ENCODE data around the gene TMEM191C. TPM values are rescaled to one million over a fixed set of nuclear protein-coding genes. Genes with fewer than 3 reads are reported as not detected.
"Not testable (repeated sequence)": the region's sequence is repeated elsewhere in the genome, so short reads cannot be mapped to it uniquely, and the experiment has no call there.

Gene TMEM191C
- total RNA-seq (2014; rRNA removed; shearing (Covaris generic)), result not detected in 2 replicates

DNA sequence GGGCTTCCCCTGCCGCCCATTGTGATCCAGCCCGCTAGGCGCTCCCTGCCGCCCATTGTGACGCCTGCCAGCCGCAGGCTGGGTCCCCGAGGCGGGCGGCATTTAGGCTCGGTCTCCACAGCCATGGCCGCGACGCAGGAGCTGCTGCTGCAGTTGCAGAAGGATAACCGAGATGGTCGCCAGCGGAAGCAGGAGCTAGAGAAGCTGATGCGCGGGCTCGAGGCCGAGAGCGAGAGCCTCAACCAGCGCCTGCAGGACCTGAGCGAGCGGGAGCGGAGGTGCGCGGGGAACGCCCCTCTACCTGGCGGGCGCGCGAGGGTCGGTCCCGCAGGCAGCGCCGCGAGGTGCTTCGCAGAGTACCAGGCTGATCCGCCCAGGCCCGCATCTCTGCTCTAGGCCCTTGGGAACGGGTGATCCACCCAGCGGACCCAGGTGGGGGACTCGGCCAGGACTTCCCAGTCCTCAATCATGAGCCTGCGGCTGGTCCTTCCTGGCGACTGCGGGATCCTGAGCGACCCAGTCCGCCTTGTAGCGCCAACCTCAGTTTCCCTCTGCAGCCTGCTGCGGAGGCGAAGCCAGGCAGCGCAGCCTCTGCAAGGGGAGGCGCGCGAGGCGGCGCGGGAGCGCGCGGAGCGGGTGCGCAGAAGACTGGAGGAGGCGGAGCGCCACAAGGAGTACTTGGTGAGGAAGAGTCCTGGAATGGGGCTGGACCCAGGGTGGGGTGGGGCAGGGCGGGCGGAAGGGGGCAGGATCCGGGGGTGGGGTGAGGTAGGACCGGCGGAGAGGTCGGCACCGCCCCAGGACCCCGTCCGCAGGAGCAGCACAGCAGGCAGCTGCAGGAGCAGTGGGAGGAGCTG is at the start of gene TMEM191C:
Gene TMEM191C (plus strand): TSS at position 51 of the 857 bp plus-strand sequence. CDS start 73 bp downstream, at position 124.
- not testable (repeated sequence) for DNase-seq (ENCODE audit: low read depth)

DNA sequence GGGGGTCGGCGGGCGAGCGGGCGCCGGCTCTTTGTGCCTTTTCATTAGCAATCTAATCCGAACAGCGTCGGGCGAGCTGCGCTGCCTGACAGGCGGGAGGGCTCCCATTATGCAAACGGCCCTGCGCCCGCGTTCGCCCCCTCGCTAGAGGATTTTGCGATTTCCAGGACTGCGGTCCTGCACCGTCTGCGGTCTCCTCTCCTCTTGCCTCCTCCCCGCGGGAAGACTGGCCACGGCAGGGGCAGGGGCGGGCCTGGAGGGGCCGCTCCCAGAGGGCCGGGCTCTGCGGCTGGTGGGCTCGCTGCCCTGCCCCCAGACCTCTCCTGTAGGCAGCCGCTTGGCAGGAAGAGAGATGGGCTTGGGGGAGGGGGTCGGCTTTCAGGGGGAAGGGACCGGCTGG is 49.3 kb upstream of the TMEM191C start:
- DNase-seq (ENCODE audit: low read depth), result not testable (repeated sequence)

DNA sequence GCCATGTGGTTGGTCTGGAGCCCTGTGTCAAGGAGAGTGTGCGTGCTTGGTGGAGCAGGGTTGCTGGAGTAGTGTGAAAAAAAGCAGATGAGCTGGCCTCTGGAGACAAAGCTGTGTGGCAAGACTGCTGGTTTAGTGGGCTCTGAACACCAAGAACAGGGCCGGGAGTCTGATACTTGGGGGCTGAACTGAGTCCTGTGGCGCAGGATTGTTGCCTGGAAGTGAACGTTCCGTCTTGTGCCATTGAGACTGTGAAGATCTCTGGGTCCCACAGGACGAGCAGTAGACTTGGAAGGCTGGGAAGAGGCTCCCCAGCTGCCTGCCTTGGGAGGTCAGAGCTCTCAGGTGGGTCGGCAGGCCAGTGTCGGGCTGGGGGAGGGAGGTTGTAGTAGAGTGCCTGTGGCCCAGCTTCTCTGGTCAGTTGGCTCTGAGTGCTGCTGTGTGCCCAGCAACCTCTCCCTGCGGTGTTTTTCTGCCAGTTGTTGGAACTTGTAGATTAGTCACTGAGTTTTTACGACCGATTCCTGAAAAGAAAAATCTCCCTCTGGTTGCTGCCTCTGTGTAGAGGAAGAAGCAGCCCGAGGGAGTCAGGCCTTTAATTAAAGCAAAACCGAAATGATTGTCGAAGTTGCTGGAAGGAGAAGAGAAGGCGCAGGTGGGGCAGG is 48.1 kb upstream of the TMEM191C start:
- DNase-seq (ENCODE audit: low read depth), result not testable (repeated sequence)

DNA sequence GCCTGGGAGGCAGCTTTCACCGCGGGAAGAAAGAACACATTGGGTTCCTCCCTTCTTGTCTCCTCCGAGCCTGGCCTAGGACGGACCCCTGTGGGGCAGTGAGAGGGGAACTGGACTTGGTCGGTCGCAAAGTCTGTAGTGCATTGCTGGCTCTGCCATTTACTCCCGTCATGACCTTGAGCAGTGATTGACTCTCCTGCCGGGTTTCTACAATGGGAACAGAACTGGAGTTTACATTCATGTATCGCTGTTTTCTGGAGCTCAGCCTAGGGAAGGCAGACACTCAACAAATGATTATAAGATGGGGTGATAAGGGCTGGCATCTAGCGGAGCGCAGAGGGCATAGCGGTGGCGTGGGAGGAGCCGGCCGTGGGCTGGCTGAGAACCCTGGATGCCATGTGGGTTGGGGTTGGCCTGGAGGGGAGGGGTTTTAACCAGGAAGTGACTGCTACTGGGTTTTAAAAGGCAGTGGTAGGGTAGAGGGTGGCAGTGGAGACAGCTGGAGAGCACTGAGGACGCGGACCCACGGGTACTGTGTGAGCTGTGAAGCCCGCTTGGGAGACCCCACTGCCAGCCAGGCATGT is 46.9 kb upstream of the TMEM191C start:
- not testable (repeated sequence) for DNase-seq (ENCODE audit: low read depth)

DNA sequence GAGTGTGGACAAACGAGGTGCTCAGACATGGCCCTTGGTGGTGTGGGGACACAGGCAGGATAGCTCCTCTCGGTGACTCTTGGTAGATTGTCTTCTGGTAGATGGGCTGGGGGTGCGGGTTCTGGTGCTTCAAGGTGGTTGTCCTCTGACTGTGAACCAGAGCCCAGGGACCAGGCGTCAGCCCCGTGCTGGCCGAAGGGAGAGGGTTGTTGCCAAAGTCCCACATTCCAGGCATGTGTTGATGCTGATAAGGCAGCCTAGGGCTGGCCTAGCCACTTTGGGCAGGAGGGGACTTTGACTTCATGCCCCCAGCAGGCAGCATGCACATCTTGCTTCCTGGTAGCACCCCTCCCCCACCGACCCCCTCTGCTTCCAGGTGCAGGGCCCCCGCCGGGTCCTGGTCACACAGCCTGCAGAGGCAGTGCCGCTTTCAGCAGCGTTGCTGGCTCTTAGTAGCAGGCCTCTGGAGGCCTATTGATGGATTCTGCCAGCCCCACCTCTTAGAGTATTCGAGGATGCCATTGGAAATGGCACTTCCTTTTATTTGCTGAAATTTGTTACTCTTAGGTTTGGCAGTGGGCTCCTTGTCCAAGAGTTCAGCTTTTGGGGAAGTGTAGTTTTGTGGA is 43.0 kb upstream of the TMEM191C start:
- DNase-seq (ENCODE audit: low read depth), result not testable (repeated sequence)

DNA sequence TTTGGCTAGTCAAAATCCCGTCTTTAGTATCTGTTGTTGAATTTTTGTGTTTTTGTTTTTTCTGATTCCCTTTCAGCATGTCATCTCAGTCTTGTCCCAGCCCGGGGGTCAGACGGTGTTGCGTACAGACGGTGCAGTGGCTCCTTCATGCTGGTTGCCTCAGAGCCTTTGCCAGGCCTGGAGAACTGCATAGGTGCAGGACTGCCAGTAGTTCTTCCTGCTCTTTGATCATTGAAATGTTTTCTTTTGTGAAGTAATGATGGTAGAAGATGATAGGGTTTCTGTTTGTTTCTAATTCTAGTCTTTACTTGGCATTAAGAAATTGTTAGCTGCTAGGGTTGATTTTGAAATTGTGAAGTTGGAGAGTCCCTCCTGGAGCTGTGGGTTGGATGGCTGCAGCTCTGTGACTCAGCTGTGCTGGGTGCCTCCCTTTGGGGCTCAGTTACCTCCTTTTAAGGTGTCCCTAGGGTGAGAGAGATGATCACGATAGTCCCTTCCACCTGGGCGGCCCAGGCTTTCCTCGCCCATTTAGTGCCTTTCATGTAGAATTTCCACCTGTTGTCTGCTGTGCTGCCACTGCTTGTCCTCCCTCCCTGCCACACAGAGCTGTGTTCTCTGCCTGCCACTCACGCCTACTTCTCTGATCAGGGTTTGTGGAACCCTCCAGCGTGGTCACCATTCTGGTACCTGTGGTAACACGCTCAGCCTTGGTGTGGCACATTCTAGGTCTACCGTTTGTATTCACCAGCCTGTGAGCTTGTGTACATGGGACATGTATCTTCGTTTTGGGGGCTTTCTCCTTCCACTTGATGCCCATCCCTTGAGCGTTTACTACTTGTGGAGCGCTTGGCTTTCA is 32.6 kb upstream of the TMEM191C start:
- DNase-seq (ENCODE audit: low read depth), result not testable (repeated sequence)

DNA sequence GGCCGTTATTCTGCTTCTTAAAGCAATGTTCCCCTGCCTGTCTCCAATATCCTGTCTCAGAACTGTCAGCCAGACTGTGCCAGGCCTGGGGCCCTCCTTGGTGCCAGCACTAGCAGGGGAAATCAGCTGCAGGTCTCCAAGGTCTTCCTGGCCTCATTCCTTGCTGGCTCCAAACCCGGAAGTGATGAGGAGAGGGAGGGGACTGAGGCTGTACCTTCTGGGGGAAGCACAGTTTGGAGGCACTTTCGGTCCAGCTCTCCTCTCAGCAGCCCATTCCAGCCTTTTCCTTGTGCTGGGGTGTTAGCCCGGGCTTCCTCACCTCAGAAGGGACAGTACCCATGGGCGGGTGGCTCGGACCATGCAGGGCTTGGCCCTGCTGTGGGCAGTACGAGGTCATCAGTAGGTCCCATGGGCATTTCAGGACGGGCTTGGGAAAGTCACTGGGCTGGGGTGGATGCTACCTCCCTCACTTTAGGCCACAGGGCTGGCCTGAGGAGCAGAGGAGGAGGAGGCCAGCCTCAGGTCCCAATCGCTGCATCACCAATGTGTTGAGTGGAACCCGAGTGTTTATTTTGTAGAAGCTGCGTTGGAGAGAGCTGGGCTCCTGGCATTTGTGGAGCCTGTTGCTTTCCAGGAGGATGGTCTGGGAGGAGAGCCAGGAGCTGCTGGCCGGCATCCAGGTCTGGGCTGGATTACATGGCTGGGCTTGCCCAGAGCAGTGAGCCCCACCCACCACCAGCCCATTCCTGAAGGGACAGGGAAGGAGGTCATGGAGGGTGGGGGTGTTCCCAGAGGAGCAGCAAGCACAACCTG is 31.0 kb upstream of the TMEM191C start:
- DNase-seq (ENCODE audit: low read depth), result not testable (repeated sequence)

DNA sequence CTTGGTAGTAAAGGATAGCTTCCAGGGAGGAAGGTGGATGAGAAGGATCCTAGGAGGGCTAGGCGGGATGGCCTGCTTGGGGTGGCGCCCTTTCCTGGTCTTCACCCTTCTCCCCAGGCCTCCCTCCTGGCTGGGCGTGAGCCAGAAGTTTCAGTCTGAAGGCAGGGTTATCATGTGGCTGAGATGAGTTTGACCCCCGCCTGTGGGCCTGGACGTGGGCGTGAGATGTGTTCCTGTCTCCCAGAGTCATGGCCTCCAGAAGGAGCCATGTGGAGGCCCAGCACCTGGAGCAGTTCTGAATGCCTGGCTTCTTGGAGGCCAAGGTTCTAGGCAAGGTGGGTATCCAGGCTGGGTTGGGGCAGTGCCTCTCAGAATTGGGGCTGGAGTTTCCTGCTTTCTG is 29.2 kb upstream of the TMEM191C start:
- not testable (repeated sequence) for DNase-seq (ENCODE audit: low read depth)

DNA sequence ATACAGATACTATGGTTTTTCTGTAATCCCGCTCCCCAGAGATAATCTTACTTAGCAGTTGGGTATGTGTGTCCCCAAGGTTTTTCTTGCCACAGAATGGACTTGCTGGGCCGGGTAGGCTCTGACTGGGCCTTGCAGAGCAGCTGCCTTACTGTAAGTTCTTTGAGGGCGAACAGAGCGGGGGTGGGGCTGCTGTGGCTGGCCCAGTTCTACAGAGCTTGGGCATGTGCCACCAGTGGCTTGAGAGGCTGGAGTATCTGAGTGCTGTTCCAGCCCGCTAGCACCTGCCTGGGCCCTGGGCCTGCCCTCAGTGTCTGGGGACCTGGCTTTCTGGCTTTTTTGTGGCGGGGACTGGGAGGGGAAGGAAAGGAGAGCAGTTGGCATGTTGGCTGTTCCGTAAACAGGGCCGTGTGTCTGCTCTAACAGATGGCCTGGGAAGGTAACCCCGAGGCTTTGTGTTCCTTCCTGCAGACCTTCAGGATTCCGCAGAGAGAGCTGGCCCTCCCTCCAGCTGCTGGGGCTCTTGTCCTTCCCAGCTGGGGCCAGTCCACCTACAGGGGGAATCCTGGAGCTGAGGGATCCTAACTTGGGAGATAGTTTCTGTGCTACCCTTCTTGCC is 27.1 kb upstream of the TMEM191C start:
- DNase-seq (ENCODE audit: low read depth), result not testable (repeated sequence)

DNA sequence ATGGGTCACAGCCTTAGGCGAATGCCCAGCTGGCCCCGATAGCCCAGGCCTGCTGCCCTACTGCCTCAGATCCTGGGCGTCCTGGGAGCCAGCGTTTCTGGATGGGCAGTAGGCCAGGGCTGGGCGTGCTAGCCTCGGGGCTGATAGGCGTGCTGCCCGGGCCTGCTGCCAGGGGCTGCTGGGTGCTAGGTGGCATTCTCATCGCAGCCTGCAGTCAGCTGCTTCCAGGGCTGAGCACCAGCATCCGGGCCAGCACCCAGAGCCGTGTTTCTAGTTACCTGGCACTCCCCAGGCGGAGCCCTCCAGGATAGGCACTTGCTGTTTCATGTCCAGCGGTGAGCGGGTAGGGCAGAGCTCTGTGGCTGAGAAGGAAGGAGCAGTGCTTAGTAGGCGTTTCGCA is 26.5 kb upstream of the TMEM191C start:
- DNase-seq (ENCODE audit: low read depth), result not testable (repeated sequence)

DNA sequence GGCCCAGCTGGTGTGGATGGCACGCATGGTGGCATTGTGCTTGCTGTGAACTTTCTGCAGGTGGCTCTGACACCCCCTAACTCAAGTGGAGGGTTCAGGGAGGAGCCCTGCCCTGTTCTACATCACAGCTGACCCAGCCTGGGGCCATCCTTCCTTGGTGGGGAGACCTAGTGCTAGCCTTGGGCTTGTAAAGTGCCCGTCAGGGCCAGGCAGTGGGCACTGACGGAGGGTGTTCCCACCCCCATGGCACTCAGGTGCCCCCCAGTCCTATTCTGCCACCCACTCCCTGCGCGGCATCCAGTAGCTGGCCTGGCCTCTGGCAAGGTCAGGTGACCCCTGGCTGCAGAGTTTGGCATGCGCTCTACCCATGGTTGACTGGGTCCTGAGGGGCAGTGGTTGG is 26.0 kb upstream of the TMEM191C start:
- not testable (repeated sequence) for DNase-seq (ENCODE audit: low read depth)

DNA sequence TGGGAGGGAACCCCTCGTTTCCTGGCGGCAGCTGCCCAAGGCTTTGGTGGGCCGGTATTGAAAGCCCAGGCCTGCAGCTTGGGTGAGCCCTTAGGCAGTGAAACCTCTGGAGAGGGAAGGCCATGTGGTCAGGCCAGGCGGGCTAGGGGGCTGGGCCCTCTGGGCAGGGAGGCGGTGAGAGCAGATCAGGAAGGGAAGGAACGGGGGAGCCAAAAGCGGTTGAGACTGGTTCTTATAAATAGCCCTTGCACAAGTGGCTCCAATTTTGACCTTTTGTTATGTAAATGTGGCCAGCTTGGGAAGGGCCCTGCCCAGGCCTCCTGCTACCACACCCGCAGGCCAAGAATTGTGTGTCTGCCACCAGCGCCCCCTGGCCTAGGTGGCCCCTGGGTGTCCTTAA is 25.1 kb upstream of the TMEM191C start:
- not testable (repeated sequence) for DNase-seq (ENCODE audit: low read depth)

DNA sequence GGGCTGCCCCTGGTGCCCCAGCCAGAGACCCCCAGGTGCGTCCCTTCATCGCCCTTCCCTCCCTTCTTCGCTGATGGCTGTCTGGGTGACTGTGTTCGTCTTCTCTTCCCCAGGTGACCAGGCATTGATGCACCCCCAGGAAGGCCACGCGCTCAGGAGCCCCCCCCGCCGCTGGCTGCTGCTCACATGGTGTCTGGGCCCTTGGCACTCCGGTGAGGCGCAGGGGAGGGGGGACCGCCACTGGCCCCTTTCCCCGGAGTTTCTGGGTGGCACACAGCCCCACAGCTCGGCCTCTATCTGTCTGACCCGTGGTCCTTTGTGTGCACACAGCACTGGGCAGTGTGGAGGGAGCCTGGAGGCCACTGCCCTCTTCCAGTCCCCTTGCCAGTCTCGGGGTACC is 24.5 kb upstream of the TMEM191C start:
- DNase-seq (ENCODE audit: low read depth), result not testable (repeated sequence)

DNA sequence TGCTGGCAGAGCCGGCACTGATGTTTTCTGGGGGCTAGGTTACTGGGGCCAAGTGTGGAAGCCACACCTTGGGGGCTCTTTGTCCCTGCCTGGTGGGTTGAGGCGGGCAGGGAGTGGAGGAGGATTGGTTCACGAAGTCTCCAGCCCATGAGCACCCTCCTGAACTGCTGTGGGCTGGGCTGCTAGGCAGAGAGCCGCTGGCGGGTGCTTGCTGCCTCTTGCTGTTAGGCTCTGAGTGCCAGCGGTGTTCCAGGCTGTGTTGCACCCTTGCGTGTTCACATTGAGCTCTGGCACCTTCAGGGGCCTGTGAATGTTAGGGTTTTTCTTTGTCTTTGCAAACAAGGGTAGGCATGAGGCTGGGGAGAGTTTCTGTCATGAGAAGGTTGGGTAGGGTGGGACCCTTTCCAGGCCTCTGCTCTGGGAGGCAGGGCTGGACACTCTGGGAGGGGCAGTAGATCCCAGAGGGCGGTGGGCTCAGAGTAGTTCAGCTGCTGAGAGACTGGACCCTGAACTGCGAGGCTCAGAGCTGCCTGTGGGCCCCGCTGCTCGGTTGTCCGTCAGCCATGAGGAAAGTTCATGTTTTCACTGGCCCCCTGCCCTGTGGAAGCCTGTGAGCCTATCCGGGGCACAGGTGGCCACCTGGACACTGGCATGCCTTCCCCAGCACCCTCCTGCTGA is 24.0 kb upstream of the TMEM191C start:
- no peak for DNase-seq (ENCODE audit: low read depth)

DNA sequence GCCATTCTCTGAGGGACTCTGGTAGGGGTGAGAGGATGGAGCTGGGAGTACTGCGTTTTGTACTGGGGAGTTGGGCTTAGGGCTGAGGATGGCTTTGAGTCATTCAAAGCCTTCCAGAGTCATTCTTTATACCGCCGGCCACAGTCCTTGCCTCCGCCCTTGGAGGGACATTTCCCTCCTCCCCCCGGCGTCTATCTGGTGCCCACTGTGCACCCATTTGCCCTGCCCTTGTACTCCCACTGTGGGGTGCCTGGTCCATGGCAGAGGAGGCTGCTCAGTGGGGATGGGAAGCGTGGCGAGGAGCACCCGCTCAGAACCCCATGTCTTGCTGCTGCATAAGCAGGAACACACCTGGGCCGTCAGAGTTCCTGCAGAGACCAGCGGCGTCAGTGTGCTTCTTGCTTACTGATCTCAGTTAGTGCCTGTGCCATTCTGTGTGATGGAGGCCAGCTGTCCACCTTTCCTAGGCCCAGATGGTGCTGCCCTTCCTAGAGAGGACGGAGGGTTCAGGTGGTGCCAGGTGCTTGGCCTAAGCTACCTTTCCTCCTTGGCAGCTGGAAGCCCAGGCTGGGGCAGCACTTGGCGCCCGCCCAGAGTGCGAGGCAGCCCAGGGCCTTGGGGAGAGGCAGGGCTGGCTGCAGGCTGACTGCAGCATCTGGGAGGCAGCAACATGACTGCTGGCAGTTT is 23.3 kb upstream of the TMEM191C start:
- DNase-seq (ENCODE audit: low read depth), result no peak

DNA sequence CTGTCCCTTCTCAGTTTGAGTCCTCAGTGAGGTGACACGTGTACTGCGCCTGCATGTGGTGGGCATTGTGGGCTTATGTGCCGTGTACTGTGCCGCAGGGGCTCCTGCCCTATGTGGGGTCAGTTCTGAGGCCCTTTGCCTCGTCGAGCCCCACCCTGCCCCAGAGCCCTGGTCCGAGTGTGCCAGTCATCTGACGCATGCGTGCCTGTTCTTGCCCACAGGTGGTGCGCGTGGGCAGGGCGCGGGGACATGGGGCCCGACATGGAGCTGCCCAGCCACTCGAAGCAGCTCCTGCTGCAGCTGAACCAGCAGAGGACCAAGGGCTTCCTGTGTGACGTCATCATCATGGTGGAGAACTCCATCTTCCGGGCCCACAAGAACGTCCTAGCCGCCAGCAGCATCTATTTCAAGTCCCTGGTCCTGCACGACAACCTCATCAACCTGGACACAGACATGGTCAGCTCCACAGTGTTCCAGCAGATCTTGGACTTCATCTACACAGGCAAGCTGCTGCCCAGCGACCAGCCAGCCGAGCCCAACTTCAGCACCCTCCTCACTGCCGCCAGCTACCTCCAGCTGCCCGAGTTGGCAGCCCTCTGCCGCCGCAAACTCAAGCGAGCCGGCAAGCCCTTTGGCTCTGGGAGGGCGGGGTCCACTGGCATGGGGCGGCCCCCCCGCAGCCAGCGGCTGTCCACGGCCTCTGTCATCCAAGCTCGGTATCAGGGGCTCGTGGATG is 22.3 kb upstream of the TMEM191C start:
- no peak for DNase-seq (ENCODE audit: low read depth)

DNA sequence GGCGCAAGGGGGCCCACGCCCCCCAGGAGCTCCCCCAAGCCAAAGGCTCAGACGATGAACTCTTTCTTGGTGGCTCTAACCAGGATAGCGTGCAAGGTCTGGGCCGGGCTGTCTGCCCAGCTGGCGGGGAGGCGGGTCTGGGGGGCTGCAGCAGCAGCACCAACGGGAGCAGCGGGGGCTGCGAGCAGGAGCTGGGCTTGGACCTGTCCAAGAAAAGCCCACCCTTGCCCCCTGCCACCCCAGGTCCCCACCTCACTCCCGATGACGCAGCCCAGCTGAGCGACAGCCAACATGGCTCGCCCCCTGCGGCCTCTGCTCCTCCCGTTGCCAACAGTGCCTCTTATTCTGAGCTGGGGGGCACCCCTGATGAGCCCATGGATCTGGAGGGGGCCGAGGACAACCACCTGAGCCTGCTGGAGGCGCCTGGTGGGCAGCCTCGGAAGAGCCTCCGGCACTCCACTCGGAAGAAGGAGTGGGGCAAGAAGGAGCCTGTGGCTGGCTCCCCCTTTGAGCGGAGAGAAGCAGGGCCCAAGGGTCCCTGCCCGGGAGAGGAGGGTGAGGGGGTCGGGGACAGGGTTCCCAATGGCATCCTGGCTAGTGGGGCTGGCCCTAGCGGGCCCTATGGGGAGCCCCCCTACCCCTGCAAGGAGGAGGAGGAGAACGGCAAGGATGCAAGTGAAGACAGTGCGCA is 21.6 kb upstream of the TMEM191C start:
- DNase-seq (ENCODE audit: low read depth), result no peak
